H1 (cell line): ENCODE measurements around the gene HSPA4L. TPM values are rescaled to one million over a fixed set of nuclear protein-coding genes. Genes with fewer than 3 reads are reported as not detected.

ENCODE experiments used
- ATF2 ChIP-seq: IDR thresholded peaks from 2 replicates; pipeline ENCODE4 v1.6.1; 2012; ENCODE audit warnings: low read length, inconsistent platforms
- GTF2F1 ChIP-seq: IDR thresholded peaks from 2 replicates; pipeline ENCODE4 v1.6.1; 2012; ENCODE audit warnings: low read depth, low read length, improper control_type of control experiment, borderline replicate concordance
- NRF1 ChIP-seq: IDR thresholded peaks from 2 replicates; pipeline ENCODE4 v1.6.1; 2011; ENCODE audit warnings: mild to moderate bottlenecking, low read depth, low read length, improper control_type of control experiment
- POLR2A ChIP-seq, 2 experiments: IDR thresholded peaks; 1 replicate in 1 of 2; 2 replicates in 1 of 2; pipeline ENCODE4 v1.6.1; 2011; ENCODE audit warnings: low read depth in 2 of 2, low read length in 2 of 2, mild to moderate bottlenecking in 2 of 2; ENCODE audit errors: control extremely low read depth in 1 of 2
- SIRT6 ChIP-seq: IDR thresholded peaks from one replicate; pipeline ENCODE4 v1.7.1; 2012; ENCODE audit warnings: low read length, inconsistent platforms
- SP4 ChIP-seq: IDR thresholded peaks from 2 replicates; pipeline ENCODE4 v1.6.1; 2012; ENCODE audit warnings: low read length, inconsistent platforms
- TAF7 ChIP-seq: optimal IDR thresholded peaks from 2 replicates; pipeline ENCODE3; 2011; ENCODE audit warnings: low read depth, mild to moderate bottlenecking, inconsistent platforms, low read length, moderate library complexity, borderline replicate concordance
- polyA plus RNA-seq, 7 experiments: library from polyadenylated mRNA; depleted of rRNA in 3 of 7; stranded (reverse) in 5 of 7; unstranded in 2 of 7; fragments of >200 nt in 5 of 7; fragments of 200-250 nt in 2 of 7; gene quantifications; 1 replicate in 5 of 7; 2 replicates in 1 of 7; 4 replicates in 1 of 7; pipeline versions ENCODE4 v1.2.1 to v1.2.3, GENCODE V29; 2011 to 2013; ENCODE audit warnings: missing spikeins in 2 of 7, mixed read lengths in 2 of 7
- total RNA-seq: library from RNA; stranded (reverse); fragmentation: NEBNext Ultra II Directional; extraction: Animal tissue kit (Norgen Biotek cat#: 25700); gene quantifications from 2 replicates; pipeline ENCODE4 v1.2.1, GENCODE V29; 2021
- TF ChIP-seq, protein P1 (sequence below): fragments of 300-600 bp; sonication (generic); IDR thresholded peaks from 2 replicates; pipeline ENCODE4 v1.7.1; 2012; ENCODE audit warnings: low read length, moderate library complexity, mild to moderate bottlenecking, inconsistent platforms; ENCODE audit not compliant: insufficient replicate concordance

Gene HSPA4L
- total and polyA plus RNA-seq, 2 of the 8 experiments (the other 6 are each of a cell fraction or from before 2014, with no cell fraction given): 0.65 to 4.7 TPM

DNA sequence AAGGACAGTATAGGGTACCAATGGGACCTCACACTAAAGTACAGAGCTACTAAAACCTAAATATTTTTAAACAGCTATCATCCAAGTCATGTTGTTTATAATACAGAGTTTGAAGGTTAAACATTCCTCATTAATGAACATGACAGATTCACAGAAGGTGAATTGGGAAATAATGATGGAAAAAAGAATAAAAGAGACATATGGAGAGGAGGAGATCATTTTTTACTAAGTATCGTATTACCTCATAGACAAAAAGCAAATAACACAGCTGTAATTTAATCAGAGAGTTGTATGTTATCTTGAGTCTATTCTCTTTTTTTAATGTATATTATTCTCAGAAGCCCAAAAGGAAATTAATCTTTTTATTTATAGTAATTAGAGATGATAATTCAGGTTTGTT, 106.4 kb downstream of the HSPA4L start (continued):
- TF ChIP-seq, protein P1, sequence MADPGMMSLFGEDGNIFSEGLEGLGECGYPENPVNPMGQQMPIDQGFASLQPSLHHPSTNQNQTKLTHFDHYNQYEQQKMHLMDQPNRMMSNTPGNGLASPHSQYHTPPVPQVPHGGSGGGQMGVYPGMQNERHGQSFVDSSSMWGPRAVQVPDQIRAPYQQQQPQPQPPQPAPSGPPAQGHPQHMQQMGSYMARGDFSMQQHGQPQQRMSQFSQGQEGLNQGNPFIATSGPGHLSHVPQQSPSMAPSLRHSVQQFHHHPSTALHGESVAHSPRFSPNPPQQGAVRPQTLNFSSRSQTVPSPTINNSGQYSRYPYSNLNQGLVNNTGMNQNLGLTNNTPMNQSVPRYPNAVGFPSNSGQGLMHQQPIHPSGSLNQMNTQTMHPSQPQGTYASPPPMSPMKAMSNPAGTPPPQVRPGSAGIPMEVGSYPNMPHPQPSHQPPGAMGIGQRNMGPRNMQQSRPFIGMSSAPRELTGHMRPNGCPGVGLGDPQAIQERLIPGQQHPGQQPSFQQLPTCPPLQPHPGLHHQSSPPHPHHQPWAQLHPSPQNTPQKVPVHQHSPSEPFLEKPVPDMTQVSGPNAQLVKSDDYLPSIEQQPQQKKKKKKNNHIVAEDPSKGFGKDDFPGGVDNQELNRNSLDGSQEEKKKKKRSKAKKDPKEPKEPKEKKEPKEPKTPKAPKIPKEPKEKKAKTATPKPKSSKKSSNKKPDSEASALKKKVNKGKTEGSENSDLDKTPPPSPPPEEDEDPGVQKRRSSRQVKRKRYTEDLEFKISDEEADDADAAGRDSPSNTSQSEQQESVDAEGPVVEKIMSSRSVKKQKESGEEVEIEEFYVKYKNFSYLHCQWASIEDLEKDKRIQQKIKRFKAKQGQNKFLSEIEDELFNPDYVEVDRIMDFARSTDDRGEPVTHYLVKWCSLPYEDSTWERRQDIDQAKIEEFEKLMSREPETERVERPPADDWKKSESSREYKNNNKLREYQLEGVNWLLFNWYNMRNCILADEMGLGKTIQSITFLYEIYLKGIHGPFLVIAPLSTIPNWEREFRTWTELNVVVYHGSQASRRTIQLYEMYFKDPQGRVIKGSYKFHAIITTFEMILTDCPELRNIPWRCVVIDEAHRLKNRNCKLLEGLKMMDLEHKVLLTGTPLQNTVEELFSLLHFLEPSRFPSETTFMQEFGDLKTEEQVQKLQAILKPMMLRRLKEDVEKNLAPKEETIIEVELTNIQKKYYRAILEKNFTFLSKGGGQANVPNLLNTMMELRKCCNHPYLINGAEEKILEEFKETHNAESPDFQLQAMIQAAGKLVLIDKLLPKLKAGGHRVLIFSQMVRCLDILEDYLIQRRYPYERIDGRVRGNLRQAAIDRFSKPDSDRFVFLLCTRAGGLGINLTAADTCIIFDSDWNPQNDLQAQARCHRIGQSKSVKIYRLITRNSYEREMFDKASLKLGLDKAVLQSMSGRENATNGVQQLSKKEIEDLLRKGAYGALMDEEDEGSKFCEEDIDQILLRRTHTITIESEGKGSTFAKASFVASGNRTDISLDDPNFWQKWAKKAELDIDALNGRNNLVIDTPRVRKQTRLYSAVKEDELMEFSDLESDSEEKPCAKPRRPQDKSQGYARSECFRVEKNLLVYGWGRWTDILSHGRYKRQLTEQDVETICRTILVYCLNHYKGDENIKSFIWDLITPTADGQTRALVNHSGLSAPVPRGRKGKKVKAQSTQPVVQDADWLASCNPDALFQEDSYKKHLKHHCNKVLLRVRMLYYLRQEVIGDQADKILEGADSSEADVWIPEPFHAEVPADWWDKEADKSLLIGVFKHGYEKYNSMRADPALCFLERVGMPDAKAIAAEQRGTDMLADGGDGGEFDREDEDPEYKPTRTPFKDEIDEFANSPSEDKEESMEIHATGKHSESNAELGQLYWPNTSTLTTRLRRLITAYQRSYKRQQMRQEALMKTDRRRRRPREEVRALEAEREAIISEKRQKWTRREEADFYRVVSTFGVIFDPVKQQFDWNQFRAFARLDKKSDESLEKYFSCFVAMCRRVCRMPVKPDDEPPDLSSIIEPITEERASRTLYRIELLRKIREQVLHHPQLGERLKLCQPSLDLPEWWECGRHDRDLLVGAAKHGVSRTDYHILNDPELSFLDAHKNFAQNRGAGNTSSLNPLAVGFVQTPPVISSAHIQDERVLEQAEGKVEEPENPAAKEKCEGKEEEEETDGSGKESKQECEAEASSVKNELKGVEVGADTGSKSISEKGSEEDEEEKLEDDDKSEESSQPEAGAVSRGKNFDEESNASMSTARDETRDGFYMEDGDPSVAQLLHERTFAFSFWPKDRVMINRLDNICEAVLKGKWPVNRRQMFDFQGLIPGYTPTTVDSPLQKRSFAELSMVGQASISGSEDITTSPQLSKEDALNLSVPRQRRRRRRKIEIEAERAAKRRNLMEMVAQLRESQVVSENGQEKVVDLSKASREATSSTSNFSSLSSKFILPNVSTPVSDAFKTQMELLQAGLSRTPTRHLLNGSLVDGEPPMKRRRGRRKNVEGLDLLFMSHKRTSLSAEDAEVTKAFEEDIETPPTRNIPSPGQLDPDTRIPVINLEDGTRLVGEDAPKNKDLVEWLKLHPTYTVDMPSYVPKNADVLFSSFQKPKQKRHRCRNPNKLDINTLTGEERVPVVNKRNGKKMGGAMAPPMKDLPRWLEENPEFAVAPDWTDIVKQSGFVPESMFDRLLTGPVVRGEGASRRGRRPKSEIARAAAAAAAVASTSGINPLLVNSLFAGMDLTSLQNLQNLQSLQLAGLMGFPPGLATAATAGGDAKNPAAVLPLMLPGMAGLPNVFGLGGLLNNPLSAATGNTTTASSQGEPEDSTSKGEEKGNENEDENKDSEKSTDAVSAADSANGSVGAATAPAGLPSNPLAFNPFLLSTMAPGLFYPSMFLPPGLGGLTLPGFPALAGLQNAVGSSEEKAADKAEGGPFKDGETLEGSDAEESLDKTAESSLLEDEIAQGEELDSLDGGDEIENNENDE: no peak
- TF ChIP-seq NRF1 (no peak), TAF7 (no peak), SP4 (no peak), ATF2 (no peak), POLR2A (IDR thresholded peaks at IDR 0.05; ENCODE audit: control extremely low read depth in 1 of 2, low read depth in 2 of 2, low read length in 2 of 2) (no peak), SIRT6 (no peak), GTF2F1 (no peak)
